Stimulated activated naive B cell treated with anti-CD40 and anti-IgM and Interleukin-4, amounts not matched to agents 10 μg/mL and 1 μg/mL and 100 μg/mL, for 72 hours (primary cell): ENCODE data around the gene PLK3.
"Not testable (repeated sequence)": the region's sequence is repeated elsewhere in the genome, so short reads cannot be mapped to it uniquely, and the experiment has no call there.

Experiments
- ATAC-seq, 2 donors: fragments of 150-1000 bp; cut with Tn5 transposase; replicated peaks; 2 replicates each; pipeline ENCODE4 v1.10.0; 2021; ENCODE audit warnings: moderate library complexity in 1 of 2
- DNase-seq: peaks from one replicate; pipeline ENCODE4 v3.0.0; 2021
- H3K27ac Mint-ChIP-seq: one replicate; pipeline ENCODE4 v1.8.0; 2022; ENCODE audit warnings: mild to moderate bottlenecking, mixed read lengths
- H3K27me3 Mint-ChIP-seq, 2 donors: one replicate each; pipeline ENCODE4 v1.8.0; 2022; ENCODE audit warnings: mixed read lengths in 2 of 2
- H3K36me3 Mint-ChIP-seq, 2 donors: one replicate each; pipeline ENCODE4 v1.8.0; 2022; ENCODE audit warnings: mixed read lengths in 2 of 2, mild to moderate bottlenecking in 1 of 2
- H3K4me1 Mint-ChIP-seq, 2 donors: one replicate each; pipeline ENCODE4 v1.8.0; 2022; ENCODE audit warnings: mixed read lengths in 2 of 2, mild to moderate bottlenecking in 1 of 2
- H3K4me3 Mint-ChIP-seq, 2 donors: one replicate each; pipeline ENCODE4 v1.8.0; 2022; ENCODE audit warnings: mild to moderate bottlenecking in 2 of 2, mixed read lengths in 2 of 2, moderate library complexity in 1 of 2
- H3K9me3 Mint-ChIP-seq, 2 donors: one replicate each; pipeline ENCODE4 v1.8.0; 2022; ENCODE audit warnings: mixed read lengths in 2 of 2, mild to moderate bottlenecking in 1 of 2

Gene PLK3

GRCh38 chr1:44783697-44784093 lies 16.5 kb upstream of the PLK3 start:
- H3K4me1 Mint-ChIP-seq = peaks cover 29 to 61% of the 10 kb centered on the region in 2 donors
- ATAC-seq (no peak), DNase-seq (no peak)
- no peaks in the 10 kb centered on the region for H3K9me3 Mint-ChIP-seq
- no peaks in the 10 kb centered on the region for H3K27me3 Mint-ChIP-seq
- peak overlapping the region; percentile 67 to 80 for H3K4me3 Mint-ChIP-seq
- H3K27ac Mint-ChIP-seq = peak overlapping the region; percentile 59
- H3K36me3 Mint-ChIP-seq = peaks cover 34 to 40% of the 10 kb centered on the region in 2 donors

- no peak for DNase-seq
- no peaks in the 10 kb centered on the region for H3K9me3 Mint-ChIP-seq
- ATAC-seq = peak; percentile 19 to 35
- peaks cover 27 to 33% of the 10 kb centered on the region in 2 donors for H3K36me3 Mint-ChIP-seq
- peak overlapping the region; percentile 85 for H3K27ac Mint-ChIP-seq
- H3K4me1 Mint-ChIP-seq = peaks cover 28 to 54% of the 10 kb centered on the region in 2 donors
- H3K4me3 Mint-ChIP-seq = peak overlapping the region; percentile 67 to 80
- H3K27me3 Mint-ChIP-seq = no peaks in the 10 kb centered on the region
Observed at GRCh38 chr1:44784094-44785028, 15.8 kb upstream of the PLK3 start.

GRCh38 chr1:44785029-44785380 lies 15.2 kb upstream of the PLK3 start:
- Mint-ChIP-seq H3K27ac (peak overlapping the region; percentile 85), H3K27me3 (no peaks in the 10 kb centered on the region), H3K4me3 (peak overlapping the region; percentile 64 to 80), H3K36me3 (peaks cover 22 to 27% of the 10 kb centered on the region in 2 donors), H3K9me3 (no peaks in the 10 kb centered on the region), H3K4me1 (peaks cover 28 to 53% of the 10 kb centered on the region in 2 donors)
- DNase-seq (no peak), ATAC-seq (no peak)

- Mint-ChIP-seq H3K4me1 (peaks cover 24 to 53% of the 10 kb centered on the region in 2 donors), H3K36me3 (peaks cover 17 to 21% of the 10 kb centered on the region in 2 donors), H3K27me3 (no peaks in the 10 kb centered on the region), H3K4me3 (peak overlapping the region; percentile 69 to 80), H3K27ac (peak overlapping the region; percentile 89), H3K9me3 (no peaks in the 10 kb centered on the region)
- DNase-seq (no peak), ATAC-seq (peak; percentile 2 to 10)
Observed at GRCh38 chr1:44785501-44786137, 14.6 kb upstream of the PLK3 start.

GRCh38 chr1:44786138-44786840 lies 13.9 kb upstream of the PLK3 start:
- H3K27ac Mint-ChIP-seq = peak overlapping the region; percentile 89
- no peaks in the 10 kb centered on the region for H3K9me3 Mint-ChIP-seq
- H3K36me3 Mint-ChIP-seq = peaks cover 13 to 14% of the 10 kb centered on the region in 2 donors
- H3K4me3 Mint-ChIP-seq = peak overlapping the region; percentile 69 to 80
- peaks cover 22 to 52% of the 10 kb centered on the region in 2 donors for H3K4me1 Mint-ChIP-seq
- DNase-seq (peak; percentile 68), ATAC-seq (peak; percentile 78 to 82)
- no peaks in the 10 kb centered on the region for H3K27me3 Mint-ChIP-seq

- Mint-ChIP-seq H3K27me3 (no peaks in the 10 kb centered on the region), H3K36me3 (peaks cover 6 to 8% of the 10 kb centered on the region in 2 donors), H3K4me3 (peak overlapping the region; percentile 69 to 80), H3K27ac (peak overlapping the region; percentile 89), H3K4me1 (peaks cover 20 to 46% of the 10 kb centered on the region in 2 donors), H3K9me3 (no peaks in the 10 kb centered on the region)
- DNase-seq (no peak), ATAC-seq (no peak)
Observed at GRCh38 chr1:44786841-44787426, 13.2 kb upstream of the PLK3 start.

GRCh38 chr1:44787506-44787905 lies 12.7 kb upstream of the PLK3 start:
- Mint-ChIP-seq H3K4me3 (no peak overlapping the region), H3K27me3 (no peaks in the 10 kb centered on the region), H3K36me3 (peaks cover 2 to 4% of the 10 kb centered on the region in 2 donors), H3K27ac (no peak overlapping the region), H3K4me1 (peaks cover 20 to 40% of the 10 kb centered on the region in 2 donors), H3K9me3 (no peaks in the 10 kb centered on the region)
- ATAC-seq (no peak), DNase-seq (no peak)

- ATAC-seq = no peak
- no peak within 1 kb of the TSS for H3K27ac Mint-ChIP-seq
Observed at GRCh38 chr1:44788120-44788860, 11.9 kb upstream of the PLK3 start, which contains the start of gene BEST4. TSS of gene BEST4 (minus strand) at chr1:44788170. CDS start at chr1:44787705, 465 bp downstream.

GRCh38 chr1:44790968-44791801 lies 9.0 kb upstream of the PLK3 start:
- H3K4me1 Mint-ChIP-seq = peaks cover 8 to 11% of the 10 kb centered on the region in 2 donors
- H3K9me3 Mint-ChIP-seq = no peaks in the 10 kb centered on the region
- H3K27ac Mint-ChIP-seq = no peak overlapping the region
- no peaks in the 10 kb centered on the region for H3K27me3 Mint-ChIP-seq
- ATAC-seq (no peak), DNase-seq (no peak)
- H3K4me3 Mint-ChIP-seq = no peak overlapping the region
- H3K36me3 Mint-ChIP-seq = no peaks in the 10 kb centered on the region

More at GRCh38 chr1:44788120-44788860, 11.9 kb upstream of the PLK3 start, which contains the start of gene BEST4:
- Mint-ChIP-seq H3K36me3 (peaks cover under 1 to 1% of the 10 kb centered on the region in 2 donors), H3K4me1 (peaks cover 18 to 32% of the 10 kb centered on the region in 2 donors), H3K4me3 (no peak within 1 kb of the TSS), H3K9me3 (no peaks in the 10 kb centered on the region), H3K27me3 (no peaks in the 10 kb centered on the region)
- no peak for DNase-seq

GRCh38 chr1:44792736-44793502 lies 7.3 kb upstream of the PLK3 start:
- Mint-ChIP-seq H3K27ac (no peak overlapping the region), H3K36me3 (no peaks in the 10 kb centered on the region), H3K4me3 (no peak overlapping the region), H3K27me3 (no peaks in the 10 kb centered on the region), H3K4me1 (peaks cover 3 to 5% of the 10 kb centered on the region in 2 donors), H3K9me3 (no peaks in the 10 kb centered on the region)
- ATAC-seq = no peak
- no peak for DNase-seq

GRCh38 chr1:44797886-44798285 lies 2.3 kb upstream of the PLK3 start:
- DNase-seq, ATAC-seq, H3K4me3 Mint-ChIP-seq, H3K9me3 Mint-ChIP-seq, H3K27ac Mint-ChIP-seq, H3K27me3 Mint-ChIP-seq: not testable (repeated sequence)
- H3K4me1 Mint-ChIP-seq = peaks cover 25 to 37% of the 10 kb centered on the region in 2 donors
- peaks cover 12 to 19% of the 10 kb centered on the region in 2 donors for H3K36me3 Mint-ChIP-seq
